HG03378 (cell line): ENCODE data around the gene TECTA.
A peak's percentile ranks its signal among the peaks of the same experiment; 100 is the strongest.

ENCODE experiments used
- ATAC-seq: cut with Tn5 transposase; IDR thresholded peaks from one replicate; pipeline ENCODE4 v1.9.1; 2021; ENCODE audit warnings: mild to moderate bottlenecking, moderate library complexity; ENCODE audit not compliant: unreplicated experiment

Gene TECTA, protein sequence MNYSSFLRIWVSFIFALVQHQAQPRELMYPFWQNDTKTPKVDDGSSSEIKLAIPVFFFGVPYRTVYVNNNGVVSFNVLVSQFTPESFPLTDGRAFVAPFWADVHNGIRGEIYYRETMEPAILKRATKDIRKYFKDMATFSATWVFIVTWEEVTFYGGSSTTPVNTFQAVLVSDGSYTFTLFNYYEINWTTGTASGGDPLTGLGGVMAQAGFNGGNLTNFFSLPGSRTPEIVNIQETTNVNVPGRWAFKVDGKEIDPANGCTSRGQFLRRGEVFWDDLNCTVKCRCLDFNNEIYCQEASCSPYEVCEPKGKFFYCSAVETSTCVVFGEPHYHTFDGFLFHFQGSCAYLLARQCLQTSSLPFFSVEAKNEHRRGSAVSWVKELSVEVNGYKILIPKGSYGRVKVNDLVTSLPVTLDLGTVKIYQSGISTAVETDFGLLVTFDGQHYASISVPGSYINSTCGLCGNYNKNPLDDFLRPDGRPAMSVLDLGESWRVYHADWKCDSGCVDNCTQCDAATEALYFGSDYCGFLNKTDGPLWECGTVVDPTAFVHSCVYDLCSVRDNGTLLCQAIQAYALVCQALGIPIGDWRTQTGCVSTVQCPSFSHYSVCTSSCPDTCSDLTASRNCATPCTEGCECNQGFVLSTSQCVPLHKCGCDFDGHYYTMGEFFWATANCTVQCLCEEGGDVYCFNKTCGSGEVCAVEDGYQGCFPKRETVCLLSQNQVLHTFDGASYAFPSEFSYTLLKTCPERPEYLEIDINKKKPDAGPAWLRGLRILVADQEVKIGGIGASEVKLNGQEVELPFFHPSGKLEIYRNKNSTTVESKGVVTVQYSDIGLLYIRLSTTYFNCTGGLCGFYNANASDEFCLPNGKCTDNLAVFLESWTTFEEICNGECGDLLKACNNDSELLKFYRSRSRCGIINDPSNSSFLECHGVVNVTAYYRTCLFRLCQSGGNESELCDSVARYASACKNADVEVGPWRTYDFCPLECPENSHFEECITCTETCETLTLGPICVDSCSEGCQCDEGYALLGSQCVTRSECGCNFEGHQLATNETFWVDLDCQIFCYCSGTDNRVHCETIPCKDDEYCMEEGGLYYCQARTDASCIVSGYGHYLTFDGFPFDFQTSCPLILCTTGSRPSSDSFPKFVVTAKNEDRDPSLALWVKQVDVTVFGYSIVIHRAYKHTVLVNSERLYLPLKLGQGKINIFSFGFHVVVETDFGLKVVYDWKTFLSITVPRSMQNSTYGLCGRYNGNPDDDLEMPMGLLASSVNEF (N-terminal part only)

DNA sequence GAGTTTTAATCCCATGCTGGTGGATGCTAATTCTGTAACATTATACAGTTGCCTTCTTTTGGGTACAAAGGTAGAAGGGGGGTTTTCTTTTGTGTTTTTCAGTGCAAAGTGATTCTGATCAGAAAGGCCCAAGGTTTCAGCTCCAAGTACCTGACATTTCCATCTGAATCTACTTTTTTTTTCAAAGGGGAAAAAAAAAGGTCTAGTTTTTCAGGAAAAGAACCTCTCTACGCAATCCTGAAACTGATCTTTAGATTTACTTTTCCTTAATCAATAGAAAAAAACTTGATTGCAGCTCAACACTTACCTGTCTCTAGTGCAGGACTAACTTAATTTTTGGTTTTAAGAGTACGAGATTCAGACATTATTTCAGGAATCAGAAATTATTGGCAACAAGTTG lies at the start of gene TECTA:
Gene TECTA (plus strand): TSS at position 301 of the 400 bp plus-strand sequence. CDS start 1,423 bp downstream, outside the sequence.
- ATAC-seq = no peak

DNA sequence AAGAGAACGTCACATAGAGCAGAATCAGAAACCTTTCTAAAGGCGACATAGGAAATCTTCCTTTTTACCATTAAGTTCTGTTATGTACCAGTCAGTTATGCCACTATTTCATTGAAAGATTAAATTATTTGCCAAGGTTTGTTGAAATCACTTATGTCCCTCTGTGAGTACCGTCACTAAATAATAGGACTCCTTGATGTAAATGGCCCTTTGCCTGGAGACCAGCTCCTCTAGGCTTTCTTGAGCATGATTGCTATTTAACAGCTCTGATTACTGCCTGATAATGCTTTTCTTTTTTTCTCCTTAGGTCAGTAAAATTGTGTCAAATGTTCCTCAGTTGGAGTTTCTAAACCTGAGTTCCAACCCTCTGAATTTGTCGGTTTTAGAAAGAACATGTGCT lies 47.8 kb upstream of the TECTA start:
- no peak for ATAC-seq

DNA sequence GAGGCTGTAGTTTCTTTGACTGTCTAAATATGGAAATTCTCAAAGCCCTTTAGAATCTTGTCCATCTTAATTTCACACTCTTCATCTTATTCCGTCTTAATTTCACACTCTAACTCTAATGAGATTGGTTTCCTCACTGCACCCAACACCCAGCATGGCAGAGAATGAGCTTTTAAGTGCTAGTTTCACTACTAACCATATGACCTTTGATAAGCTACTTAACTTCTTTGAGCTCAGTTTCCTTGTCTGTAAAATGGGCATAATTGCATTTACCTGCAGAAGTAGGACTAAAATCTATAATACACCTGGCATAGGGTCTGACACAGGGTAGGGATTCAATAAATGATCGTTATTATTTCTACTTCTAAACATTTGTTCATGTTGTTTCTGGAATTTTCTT lies 46.8 kb upstream of the TECTA start:
- ATAC-seq = no peak

DNA sequence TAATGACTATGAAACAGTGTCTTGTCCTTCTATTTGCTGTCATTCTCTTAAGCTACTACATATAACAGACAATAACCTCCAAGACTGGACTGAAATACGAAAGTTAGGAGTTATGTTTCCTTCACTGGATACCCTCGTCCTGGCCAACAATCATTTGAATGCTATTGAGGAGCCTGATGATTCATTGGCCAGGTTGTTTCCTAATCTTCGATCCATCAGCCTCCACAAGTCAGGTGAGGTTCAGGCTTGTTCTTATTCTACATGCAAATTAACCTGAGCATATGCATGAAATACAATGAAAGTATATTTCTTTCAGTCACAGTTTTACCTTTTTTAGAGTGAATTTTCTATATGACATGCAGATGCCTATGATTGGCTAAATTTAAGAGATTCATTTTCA lies 46.0 kb upstream of the TECTA start:
- ATAC-seq = no peak

DNA sequence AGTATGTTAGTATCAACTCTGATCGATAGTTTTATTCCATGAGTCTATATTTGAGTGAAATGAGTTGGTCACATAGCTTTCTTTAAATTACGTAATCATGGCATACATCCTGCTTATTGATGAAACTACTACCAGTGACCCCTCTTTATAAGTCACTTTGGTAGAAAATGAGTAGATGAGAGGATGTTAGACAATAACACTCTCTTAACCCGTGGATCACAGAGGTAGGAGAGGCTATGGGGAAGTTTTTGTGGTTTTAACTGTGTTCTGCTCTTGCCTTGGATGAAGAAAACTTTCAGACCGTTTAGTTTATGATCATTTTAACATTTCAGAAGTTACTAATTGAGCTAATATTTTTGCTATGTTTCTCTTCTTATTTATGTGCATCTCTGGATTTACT lies 43.1 kb upstream of the TECTA start:
- ATAC-seq = no peak

DNA sequence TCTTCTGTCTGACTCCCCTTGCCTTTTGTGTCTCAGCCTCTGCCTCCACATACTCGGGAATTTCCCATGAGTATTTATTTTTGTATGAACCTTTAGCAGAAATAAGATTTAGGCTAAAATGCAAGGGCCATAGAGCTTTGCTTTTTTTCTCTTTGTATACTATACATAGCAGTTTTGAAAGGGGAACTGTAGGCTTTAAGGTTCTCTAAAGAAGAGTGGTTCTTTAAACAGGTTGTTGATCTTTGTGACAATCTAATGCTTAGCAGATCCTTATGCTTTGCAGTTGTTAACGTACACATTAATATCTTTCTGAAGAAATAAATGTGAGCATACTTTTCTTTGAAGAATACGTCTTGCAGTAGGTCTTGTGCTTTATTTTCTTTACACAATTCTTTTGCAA lies 42.1 kb upstream of the TECTA start:
- no peak for ATAC-seq

DNA sequence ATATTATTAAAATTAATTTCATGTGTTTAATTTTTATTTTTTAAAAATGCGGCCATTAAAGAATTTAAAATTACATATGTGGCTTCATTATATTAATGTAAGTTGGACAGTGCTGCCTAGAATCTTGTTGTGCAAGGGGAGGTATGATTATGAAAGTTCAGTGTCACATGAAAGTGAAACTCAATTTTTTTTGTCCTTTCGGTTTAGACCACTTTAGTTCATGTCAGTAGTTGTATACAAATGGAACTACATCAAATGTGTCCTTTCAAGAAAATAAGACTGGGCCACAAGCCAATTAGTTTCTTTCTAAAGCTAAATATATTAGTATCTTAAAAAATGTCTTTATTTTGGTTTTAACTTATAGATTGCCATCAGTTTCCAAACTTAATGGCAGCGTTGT lies 41.4 kb upstream of the TECTA start:
- peak; percentile 97 for ATAC-seq

DNA sequence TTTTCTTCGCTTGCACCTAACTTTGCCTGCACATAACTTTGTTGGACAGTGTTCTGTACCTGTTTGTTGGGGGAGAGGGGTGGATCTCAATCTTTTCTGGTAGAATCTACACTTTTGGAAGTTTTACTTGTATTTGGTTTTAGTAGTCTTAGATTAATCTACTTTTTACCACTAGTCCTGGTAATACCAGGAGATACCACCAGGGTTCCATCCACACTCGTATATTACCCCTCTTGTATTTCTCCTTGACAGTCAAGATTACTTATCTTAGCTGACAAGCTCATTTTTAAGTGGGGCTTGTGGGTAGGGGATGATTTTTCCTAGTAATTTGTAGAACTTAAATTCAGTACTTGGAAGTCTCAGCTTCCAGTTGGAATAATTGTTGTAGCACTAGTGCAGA lies 37.3 kb upstream of the TECTA start:
- ATAC-seq = no peak

DNA sequence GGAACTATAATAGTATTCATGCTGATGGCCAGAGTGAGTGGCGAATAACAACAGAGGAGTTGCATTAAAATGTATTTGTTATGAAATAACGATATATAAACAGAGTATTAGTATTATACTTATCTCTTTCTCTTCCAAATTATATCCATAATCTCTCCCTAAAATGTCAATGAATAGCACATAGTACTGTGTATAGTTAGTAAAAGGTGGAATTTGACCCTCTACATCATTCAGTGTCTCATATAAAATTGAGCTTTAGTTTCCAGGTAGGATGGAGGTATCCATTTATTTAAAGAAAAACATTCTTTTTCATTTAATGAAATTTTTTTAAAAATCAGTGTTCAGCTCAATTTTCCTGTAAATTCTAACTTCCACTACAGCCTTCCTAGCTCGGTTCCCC lies 34.4 kb upstream of the TECTA start:
- no peak for ATAC-seq

DNA sequence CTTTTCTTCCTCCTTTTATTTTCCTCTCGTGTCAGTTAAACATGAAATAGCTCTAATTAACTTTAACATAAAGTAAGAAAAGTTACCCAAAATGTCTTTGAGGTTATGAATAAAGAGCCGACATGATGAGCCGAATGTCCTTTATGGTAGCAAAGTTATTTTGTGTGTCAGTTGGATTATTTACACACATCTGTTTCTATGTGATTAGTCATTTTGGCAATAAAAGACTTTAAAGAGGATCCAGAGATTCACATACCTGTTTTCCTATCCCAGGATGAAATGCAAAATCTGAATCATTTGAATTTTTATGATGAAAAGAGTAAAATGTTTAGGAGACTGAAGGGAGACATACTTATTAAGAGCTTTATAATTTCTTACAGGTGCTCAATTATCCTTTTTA lies 34.0 kb upstream of the TECTA start:
- no peak for ATAC-seq

DNA sequence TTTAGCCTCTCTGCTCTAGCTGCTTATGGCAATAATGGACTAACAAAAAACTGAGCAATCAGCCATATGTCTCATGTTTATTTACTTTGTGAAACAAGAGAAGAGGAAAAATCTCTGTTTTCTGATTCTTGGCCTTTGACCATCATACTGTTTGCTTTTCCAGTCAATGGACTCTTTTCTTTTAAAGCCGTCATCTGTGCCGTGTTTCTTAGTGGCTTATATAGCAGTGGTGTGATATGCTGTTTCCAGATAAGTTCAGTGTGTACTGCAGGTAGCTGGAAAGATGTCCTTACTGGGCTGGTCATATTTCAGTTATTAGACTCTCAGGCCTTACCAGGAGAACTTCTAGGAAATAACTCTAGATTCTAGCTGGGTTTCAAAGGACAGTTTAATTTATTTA lies 33.6 kb upstream of the TECTA start:
- no peak for ATAC-seq

DNA sequence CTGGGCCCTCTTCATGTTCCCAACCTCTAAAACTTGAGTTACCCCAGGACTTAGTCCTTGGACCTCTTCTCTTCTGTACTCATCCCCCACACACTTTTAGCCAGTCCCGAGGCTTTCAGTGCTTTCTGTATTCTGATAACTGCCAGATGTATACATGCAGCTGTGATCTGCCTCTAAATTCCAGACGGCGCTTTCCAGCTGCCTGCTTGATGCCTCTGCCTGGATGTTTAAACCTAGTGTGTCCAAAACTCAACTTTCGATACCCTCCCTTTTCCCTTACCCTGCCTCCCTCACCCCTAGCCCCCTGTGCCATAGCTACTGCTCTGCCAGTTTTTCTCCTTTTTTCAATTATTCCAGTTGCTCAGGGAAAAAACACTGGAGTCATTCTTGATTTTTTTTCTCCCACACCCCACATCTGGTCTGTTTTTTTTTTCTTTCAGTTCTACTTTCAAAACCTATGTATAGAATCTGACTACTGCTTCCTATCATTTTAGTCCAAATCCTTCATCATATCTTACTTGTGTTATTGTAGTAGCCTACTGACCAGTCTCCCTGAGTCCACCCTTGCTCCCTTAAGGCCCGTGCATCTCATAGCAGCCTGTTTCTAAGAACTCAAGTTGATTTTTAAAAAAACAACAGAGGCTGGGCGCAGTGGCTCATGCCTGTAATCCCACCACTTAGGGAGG lies 32.9 kb upstream of the TECTA start:
- ATAC-seq = no peak

DNA sequence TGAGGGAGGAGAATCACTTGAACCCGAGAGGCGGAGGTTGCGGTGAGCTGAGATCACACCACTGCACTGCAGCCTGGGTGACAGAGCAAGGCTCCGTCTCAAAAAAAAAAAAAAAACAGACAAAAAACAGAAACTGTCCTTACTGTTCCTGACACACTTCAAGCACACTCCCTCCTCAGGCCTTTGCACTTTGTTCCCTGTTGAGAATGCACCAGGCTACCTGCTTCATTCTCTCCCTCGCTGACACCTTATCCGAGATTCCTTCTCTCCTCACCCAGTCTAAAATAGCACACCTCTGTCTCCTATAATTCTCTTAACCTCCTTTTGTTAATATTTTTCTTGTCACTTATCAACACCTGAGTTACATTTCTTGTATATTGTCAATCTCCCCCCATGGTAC lies 32.3 kb upstream of the TECTA start:
- no peak for ATAC-seq

DNA sequence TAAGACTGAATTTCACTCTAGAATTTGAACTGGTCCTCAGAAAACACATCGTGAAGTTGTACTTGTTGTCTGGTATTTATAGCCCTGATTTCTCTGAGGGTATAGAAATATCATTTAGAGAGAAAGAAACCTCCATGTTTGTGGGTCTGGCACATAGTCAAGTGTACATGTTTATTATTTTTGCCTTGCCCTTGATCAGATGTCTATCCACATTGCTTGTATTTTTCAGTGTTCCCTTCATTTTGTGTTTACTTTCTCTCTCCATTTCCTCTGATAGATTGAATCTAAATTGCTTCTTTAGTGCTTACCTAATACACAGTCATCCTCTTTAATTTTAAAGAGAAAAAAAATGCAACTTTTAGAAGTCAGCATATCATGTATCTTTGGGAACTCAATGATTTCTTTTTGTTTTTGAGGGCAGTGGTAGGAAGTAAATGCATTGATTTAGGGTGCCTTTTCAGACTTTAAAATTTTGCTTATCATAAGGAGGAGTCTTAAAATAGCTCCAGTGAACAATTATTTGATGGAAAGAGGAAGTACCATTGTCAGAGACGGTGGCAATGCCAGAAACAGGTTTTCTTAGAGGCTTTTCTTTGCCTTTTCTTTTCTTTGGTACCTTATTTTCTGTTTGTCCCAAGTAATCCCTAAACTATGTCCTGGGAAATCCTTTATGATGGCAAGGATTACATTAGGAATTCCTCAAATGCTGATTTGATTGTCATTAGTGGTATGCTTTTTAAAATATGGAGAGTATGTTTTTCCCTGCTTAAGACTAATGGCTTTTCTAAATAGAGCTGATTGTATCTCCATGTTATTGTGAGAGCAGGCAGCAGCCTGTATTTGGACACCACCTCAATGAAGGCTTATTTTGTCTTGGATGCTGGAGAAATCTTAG lies 29.8 kb upstream of the TECTA start:
- no peak for ATAC-seq

DNA sequence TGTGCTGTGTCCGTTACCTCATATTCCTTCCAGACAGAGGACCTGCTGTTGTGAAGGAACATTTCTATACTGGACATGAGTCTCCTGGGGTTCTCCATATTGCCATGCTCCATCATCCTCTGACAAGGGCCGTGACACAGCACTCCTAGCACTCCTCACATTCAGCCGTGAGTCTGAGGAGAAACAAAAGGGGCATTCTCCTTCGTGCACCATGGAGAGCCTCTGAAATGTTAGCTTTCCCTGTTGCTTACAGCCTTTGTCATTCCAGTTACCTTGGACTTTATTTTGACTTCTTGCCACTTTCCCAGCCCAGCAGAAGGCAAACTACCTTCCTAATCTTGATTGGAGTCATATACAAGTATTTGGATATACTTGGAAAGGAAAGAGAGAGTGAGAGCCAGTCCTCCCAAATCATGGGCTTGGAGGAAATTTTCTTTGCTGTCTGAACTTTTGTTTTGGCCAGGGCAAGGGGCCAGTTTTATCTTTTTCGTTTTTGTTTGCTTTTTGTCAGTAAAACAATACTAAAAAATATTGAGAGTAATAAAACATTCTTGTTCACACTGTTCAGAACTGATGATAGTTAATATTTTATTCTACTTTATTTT lies 29.1 kb upstream of the TECTA start:
- no peak for ATAC-seq

DNA sequence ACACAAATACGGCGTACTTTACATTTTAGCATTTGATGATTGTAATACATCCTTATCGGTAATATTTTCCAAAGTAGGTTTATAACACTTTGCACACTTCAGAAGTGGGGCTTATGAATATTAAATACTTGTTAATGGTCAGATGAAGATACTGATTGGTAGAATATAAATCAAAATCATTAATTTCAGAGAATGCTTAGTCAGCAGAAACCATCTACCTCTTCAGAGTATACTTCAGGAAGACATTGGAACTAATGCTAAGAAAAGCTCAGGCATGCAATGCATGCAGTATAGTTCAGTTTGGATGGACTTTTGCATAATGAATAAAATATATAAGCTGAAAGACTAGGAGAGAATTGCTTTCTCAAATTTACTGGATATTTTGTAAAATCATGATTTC lies 19.7 kb upstream of the TECTA start:
- ATAC-seq = no peak

DNA sequence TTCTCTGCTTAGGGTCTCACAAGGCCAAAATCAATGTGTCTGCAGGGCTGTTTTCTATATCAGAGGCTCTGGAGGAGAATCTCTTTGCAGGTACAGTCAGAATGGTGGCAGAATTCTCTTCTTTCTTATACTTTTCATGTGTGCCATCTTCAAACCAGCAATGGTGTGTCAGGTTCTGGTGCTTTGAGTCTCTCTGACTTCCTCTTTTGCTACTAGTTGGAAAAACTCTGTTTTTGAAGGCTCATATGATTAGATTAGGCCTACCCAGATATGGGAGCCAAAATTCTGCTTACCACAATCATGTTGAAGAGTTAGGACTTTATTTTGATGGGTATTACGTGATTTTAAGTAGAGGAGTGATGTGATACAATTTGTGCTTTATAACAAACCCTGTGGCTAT lies 18.8 kb upstream of the TECTA start:
- ATAC-seq = no peak

DNA sequence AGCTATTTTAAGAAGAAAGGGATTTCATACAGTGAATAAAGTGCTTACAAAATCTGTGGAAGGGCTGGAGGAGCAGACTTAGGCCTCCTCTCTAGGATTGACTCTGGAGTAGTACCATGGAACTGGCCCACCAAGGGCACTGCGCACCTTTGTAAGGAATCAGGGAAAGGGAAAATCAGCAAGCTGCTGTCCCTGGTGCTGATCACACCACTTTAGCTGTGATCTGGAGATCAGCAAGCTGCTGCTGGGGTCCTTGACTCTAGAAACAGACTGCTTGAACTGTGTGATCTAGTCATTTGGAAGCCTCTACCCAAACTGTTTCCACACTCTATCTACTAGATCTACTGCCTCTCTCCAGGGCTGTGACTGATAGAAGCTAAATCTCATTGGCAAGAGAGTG lies 18.4 kb upstream of the TECTA start:
- no peak for ATAC-seq

DNA sequence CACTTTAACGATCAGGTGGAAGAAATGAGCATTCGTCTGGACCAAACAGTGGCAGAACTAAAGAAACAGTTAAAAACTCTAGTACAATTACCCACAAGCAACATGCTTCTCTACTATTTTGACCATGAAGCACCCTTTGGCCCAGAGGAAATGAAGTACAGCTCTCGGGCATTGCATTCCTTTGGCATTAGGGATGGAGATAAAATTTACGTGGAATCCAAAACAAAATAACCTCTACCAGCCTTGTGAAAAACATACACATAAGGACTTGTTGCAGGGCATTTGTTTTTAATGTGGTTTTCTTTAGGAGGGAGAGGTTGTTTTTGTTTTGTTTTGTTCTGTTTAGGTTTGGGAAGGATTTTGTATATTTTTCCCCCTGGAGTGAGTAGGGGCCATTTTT lies 14.2 kb upstream of the TECTA start:
- no peak for ATAC-seq
